Astrocyte (in vitro differentiated cells and primary cell): ENCODE measurements around the gene RAB17. TPM values are rescaled to one million over a fixed set of nuclear protein-coding genes. Genes with fewer than 3 reads are reported as not detected.

Source experiments
- DNase-seq: peaks from one replicate; pipeline ENCODE4 v3.0.0-alpha.2; 2010; ENCODE audit warnings: low read depth
- FAIRE-seq: peaks from 2 replicates; lab custom pipeline; 2011; peaks lifted over from hg19 to GRCh38; lab: Jason Lieb, UNC
- H2AFZ ChIP-seq: 2 replicates; pipeline ENCODE4 v1.6.0; 2012; ENCODE audit warnings: low read depth, low read length, inconsistent platforms
- H3K27ac ChIP-seq: 2 replicates; pipeline ENCODE4 v1.5.1; 2011; ENCODE audit warnings: low read depth, low read length, inconsistent platforms
- H3K27me3 ChIP-seq: 2 replicates; pipeline ENCODE4 v1.6.0; 2011; ENCODE audit warnings: low read length, inconsistent platforms; ENCODE audit not compliant: insufficient read depth
- H3K36me3 ChIP-seq: 2 replicates; pipeline ENCODE4 v1.5.1; 2011; ENCODE audit warnings: low read length, inconsistent platforms; ENCODE audit not compliant: insufficient read depth
- H3K4me1 ChIP-seq: 2 replicates; pipeline ENCODE4 v1.5.1; 2011; ENCODE audit warnings: low read length, inconsistent platforms; ENCODE audit not compliant: insufficient read depth
- H3K4me2 ChIP-seq: 2 replicates; pipeline ENCODE4 v1.6.0; 2012; ENCODE audit warnings: low read length, inconsistent platforms
- H3K4me3 ChIP-seq: 2 replicates; pipeline ENCODE4 v1.5.1; 2011; ENCODE audit warnings: low read depth, mild to moderate bottlenecking, low read length, inconsistent platforms; ENCODE audit not compliant: insufficient read depth
- H3K79me2 ChIP-seq: 2 replicates; pipeline ENCODE4 v1.6.0; 2012; ENCODE audit warnings: mild to moderate bottlenecking, low read length, inconsistent platforms; ENCODE audit not compliant: insufficient read depth
- H3K9ac ChIP-seq: 2 replicates; pipeline ENCODE4 v1.6.0; 2012; ENCODE audit warnings: mild to moderate bottlenecking, low read length, inconsistent platforms
- H3K9me3 ChIP-seq: 2 replicates; pipeline ENCODE4 v1.5.1; 2012; ENCODE audit warnings: low read depth, mild to moderate bottlenecking, low read length, inconsistent platforms; ENCODE audit not compliant: insufficient read depth
- H4K20me1 ChIP-seq: 2 replicates; pipeline ENCODE4 v1.6.0; 2012; ENCODE audit warnings: low read length, inconsistent platforms; ENCODE audit not compliant: insufficient read depth
- H3K27ac Mint-ChIP-seq: one replicate; pipeline ENCODE4 v1.8.0; 2021; ENCODE audit warnings: mild to moderate bottlenecking, mixed read lengths; ENCODE audit not compliant: unreplicated experiment
- H3K27me3 Mint-ChIP-seq: one replicate; pipeline ENCODE4 v1.8.0; 2021; ENCODE audit warnings: low read depth, mixed read lengths; ENCODE audit not compliant: unreplicated experiment
- H3K36me3 Mint-ChIP-seq: one replicate; pipeline ENCODE4 v1.8.0; 2021; ENCODE audit warnings: low read depth, mixed read lengths; ENCODE audit not compliant: unreplicated experiment
- H3K4me1 Mint-ChIP-seq: one replicate; pipeline ENCODE4 v1.8.0; 2021; ENCODE audit warnings: low read depth, mixed read lengths; ENCODE audit not compliant: unreplicated experiment
- H3K4me3 Mint-ChIP-seq: one replicate; pipeline ENCODE4 v1.8.0; 2021; ENCODE audit warnings: mild to moderate bottlenecking, moderate library complexity, mixed read lengths; ENCODE audit not compliant: unreplicated experiment
- H3K9me3 Mint-ChIP-seq: one replicate; pipeline ENCODE4 v1.8.0; 2021; ENCODE audit warnings: mild to moderate bottlenecking, mixed read lengths; ENCODE audit not compliant: unreplicated experiment
- CTCF ChIP-seq: IDR thresholded peaks from 2 replicates; pipeline ENCODE4 v1.5.1; 2011; ENCODE audit warnings: low read depth, mild to moderate bottlenecking, inconsistent platforms, low read length, moderate library complexity; ENCODE audit not compliant: insufficient read depth
- EZH2 ChIP-seq: IDR thresholded peaks from 2 replicates; pipeline ENCODE4 v1.6.1; 2012; ENCODE audit warnings: mild to moderate bottlenecking, low read length, inconsistent platforms; ENCODE audit not compliant: insufficient read depth
- total RNA-seq: library from RNA; stranded (reverse); gene quantifications from 2 replicates; pipeline ENCODE4 v1.2.1, GENCODE V29; 2021

Gene RAB17
- total RNA-seq, 1 donor from 2014 or later = 1.4 TPM

- Histone ChIP-seq H3K4me1 (peaks cover 3% of the 10 kb centered on the region), H4K20me1 (no peaks in the 10 kb centered on the region), H3K4me3 (no peak overlapping the region), H3K9me3 (peaks cover 11% of the 10 kb centered on the region), H3K9ac (no peak overlapping the region), H3K4me2 (no peak overlapping the region), H3K27ac (no peak overlapping the region), H2AFZ (no peak overlapping the region), H3K27me3 (no peaks in the 10 kb centered on the region), H3K36me3 (peaks cover 3% of the 10 kb centered on the region), H3K79me2 (no peaks in the 10 kb centered on the region)
- no peaks in the 10 kb centered on the region for H3K4me1 Mint-ChIP-seq
- peaks cover 5% of the 10 kb centered on the region for H3K9me3 Mint-ChIP-seq
- no peak for TF ChIP-seq EZH2
- no peak for TF ChIP-seq CTCF
- H3K27me3 Mint-ChIP-seq = peaks cover 37% of the 10 kb centered on the region
- peaks cover 1% of the 10 kb centered on the region for H3K36me3 Mint-ChIP-seq
- FAIRE-seq (no peak), DNase-seq (no peak)
- H3K27ac Mint-ChIP-seq = no peak overlapping the region
- no peak overlapping the region for H3K4me3 Mint-ChIP-seq
Measured at GRCh38 chr2:237561221-237561620, 29.3 kb downstream of the RAB17 start.

DNA sequence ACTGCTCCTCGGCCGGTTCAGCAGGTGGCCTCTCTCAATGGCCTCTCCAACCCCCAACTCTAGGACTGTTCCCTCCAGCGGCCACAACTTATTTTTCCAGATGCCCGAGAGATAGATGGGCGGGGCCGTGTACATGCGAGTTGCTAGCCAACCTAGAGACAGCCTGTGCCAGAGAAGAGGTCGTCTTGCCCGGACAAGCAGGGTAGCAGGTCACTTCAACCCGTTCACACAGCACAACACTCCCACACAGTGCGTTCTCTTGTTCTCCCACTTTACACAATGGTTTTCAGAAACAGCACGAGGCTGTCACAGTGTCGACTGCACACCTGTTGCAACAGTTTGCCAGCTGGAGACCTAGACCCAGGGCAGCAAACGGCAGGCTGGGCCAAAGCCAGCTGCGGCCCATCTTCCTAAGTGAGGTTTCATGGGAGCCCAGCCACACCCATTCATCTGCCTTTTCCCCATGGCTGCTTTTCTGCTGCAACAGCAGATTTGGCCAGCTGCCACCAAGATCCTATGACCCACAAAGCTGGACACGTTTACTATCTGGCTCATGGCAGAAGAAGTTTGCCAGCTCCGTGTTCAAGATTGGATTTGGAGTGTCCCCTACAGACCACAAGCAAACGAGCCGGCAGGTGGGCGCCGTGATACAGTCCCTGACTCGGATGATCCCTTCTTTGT, 31.4 kb downstream of the RAB17 start:
- Mint-ChIP-seq H3K27ac (no peak overlapping the region), H3K36me3 (peaks cover 9% of the 10 kb centered on the region), H3K4me1 (no peaks in the 10 kb centered on the region), H3K9me3 (peaks cover 16% of the 10 kb centered on the region), H3K4me3 (no peak overlapping the region), H3K27me3 (peaks cover 37% of the 10 kb centered on the region)
- H3K27me3 ChIP-seq = no peaks in the 10 kb centered on the region
- no peak for TF ChIP-seq CTCF
- TF ChIP-seq EZH2 = no peak
- H3K36me3 ChIP-seq = peaks cover 22% of the 10 kb centered on the region
- DNase-seq (peak; percentile 53), FAIRE-seq (no peak)
- no peak overlapping the region for H3K4me3 ChIP-seq
- H3K9ac ChIP-seq = no peak overlapping the region
- H3K27ac ChIP-seq = no peak overlapping the region
- H3K4me1 ChIP-seq = peaks cover 3% of the 10 kb centered on the region
- H3K4me2 ChIP-seq = no peak overlapping the region
- peaks cover 4% of the 10 kb centered on the region for H3K9me3 ChIP-seq
- no peaks in the 10 kb centered on the region for H3K79me2 ChIP-seq
- no peak overlapping the region for H2AFZ ChIP-seq
- H4K20me1 ChIP-seq = no peaks in the 10 kb centered on the region

GRCh38 chr2:237557633-237558015, 32.9 kb downstream of the RAB17 start:
- Mint-ChIP-seq H3K36me3 (peaks cover 22% of the 10 kb centered on the region), H3K9me3 (peaks cover 21% of the 10 kb centered on the region), H3K27me3 (peaks cover 36% of the 10 kb centered on the region), H3K4me3 (no peak overlapping the region), H3K27ac (no peak overlapping the region), H3K4me1 (no peaks in the 10 kb centered on the region)
- peaks cover 37% of the 10 kb centered on the region for H3K36me3 ChIP-seq
- H3K79me2 ChIP-seq = no peaks in the 10 kb centered on the region
- H3K9ac ChIP-seq = no peak overlapping the region
- H3K4me1 ChIP-seq = peaks cover 3% of the 10 kb centered on the region
- H3K9me3 ChIP-seq = peaks cover 4% of the 10 kb centered on the region
- H4K20me1 ChIP-seq = no peaks in the 10 kb centered on the region
- FAIRE-seq (no peak), DNase-seq (no peak)
- H3K4me3 ChIP-seq = no peak overlapping the region
- H3K27me3 ChIP-seq = no peaks in the 10 kb centered on the region
- TF ChIP-seq CTCF (no peak), EZH2 (no peak)
- H2AFZ ChIP-seq = no peak overlapping the region
- no peak overlapping the region for H3K27ac ChIP-seq
- no peak overlapping the region for H3K4me2 ChIP-seq
